ENCODE data around the gene ZBTB40.
A peak's percentile ranks its signal among the peaks of the same experiment; 100 is the strongest.

ZBTB40 gene

GRCh38 chr1:22449636-22450035 is 2.0 kb upstream of the ZBTB40 start:
- H3K27ac ChIP-seq (ENCODE audit: low read length), result no peak overlapping the region
- peaks cover 8% of the 10 kb centered on the region; the same call in 1 of the 2 replicates for H3K27me3 ChIP-seq (replicated peaks; ENCODE audit: insufficient read depth, low read length)
- no peak overlapping the region for H3K4me3 ChIP-seq (ENCODE audit: low read length)
- no peak overlapping the region for H3K9ac ChIP-seq (ENCODE audit: low read length)
- no peaks in the 10 kb centered on the region for H3K36me3 ChIP-seq (replicated peaks; ENCODE audit: insufficient read depth, low read length)
- no peak overlapping the region for H3K4me2 ChIP-seq (ENCODE audit: low read depth, low read length)
- DNase-seq, result no peak
- TF ChIP-seq EZH2phosphoT487 (IDR thresholded peaks at IDR 0.05; ENCODE audit: low read length), result no peak
- no peak for TF ChIP-seq EZH2 (optimal IDR thresholded peaks at IDR 0.05; ENCODE audit: low read depth, low read length)
- no peaks in the 10 kb centered on the region for H3K9me3 ChIP-seq (replicated peaks; ENCODE audit: insufficient read depth, low read length)
- peaks cover 27% of the 10 kb centered on the region for H3K79me2 ChIP-seq (ENCODE audit: low read length)
- no peak overlapping the region for H2AFZ ChIP-seq (ENCODE audit: low read length)
- no peaks in the 10 kb centered on the region for H4K20me1 ChIP-seq (ENCODE audit: insufficient read depth, low read length)
- H3K4me1 ChIP-seq (ENCODE audit: low read length), result peaks cover 5% of the 10 kb centered on the region; the same call in 1 of the 2 replicates
- H3F3A ChIP-seq (ENCODE audit: insufficient read depth, low read length), result peaks cover 8% of the 10 kb centered on the region
- no peaks in the 10 kb centered on the region for H3K9me2 ChIP-seq (replicated peaks; ENCODE audit: insufficient read depth, low read length)

GRCh38 chr1:22450351-22451021 is 1.2 kb upstream of the ZBTB40 start:
- Histone ChIP-seq H3K4me2 (ENCODE audit: low read depth, low read length) (no peak overlapping the region), H3F3A (ENCODE audit: insufficient read depth, low read length) (peaks cover 8% of the 10 kb centered on the region), H3K9me2 (replicated peaks; ENCODE audit: insufficient read depth, low read length) (no peaks in the 10 kb centered on the region), H2AFZ (ENCODE audit: low read length) (no peak overlapping the region), H3K27ac (ENCODE audit: low read length) (no peak overlapping the region), H3K4me3 (ENCODE audit: low read length) (no peak overlapping the region), H3K9me3 (replicated peaks; ENCODE audit: insufficient read depth, low read length) (no peaks in the 10 kb centered on the region), H3K4me1 (ENCODE audit: low read length) (peaks cover 9% of the 10 kb centered on the region; the same call in 1 of the 2 replicates), H3K36me3 (replicated peaks; ENCODE audit: insufficient read depth, low read length) (no peaks in the 10 kb centered on the region), H3K9ac (ENCODE audit: low read length) (no peak overlapping the region), H4K20me1 (ENCODE audit: insufficient read depth, low read length) (no peaks in the 10 kb centered on the region), H3K79me2 (ENCODE audit: low read length) (peaks cover 35% of the 10 kb centered on the region), H3K27me3 (replicated peaks; ENCODE audit: insufficient read depth, low read length) (peaks cover 5% of the 10 kb centered on the region; the same call in 1 of the 2 replicates)
- TF ChIP-seq EZH2phosphoT487 (IDR thresholded peaks at IDR 0.05; ENCODE audit: low read length) (no peak), EZH2 (optimal IDR thresholded peaks at IDR 0.05; ENCODE audit: low read depth, low read length) (no peak), CTCF (IDR thresholded peaks at IDR 0.05; ENCODE audit: low read length) (no peak)
- DNase-seq, result no peak

GRCh38 chr1:22452481-22452957 is 868 bp downstream of the ZBTB40 start:
- Histone ChIP-seq H3K27me3 (replicated peaks; ENCODE audit: insufficient read depth, low read length) (no peaks in the 10 kb centered on the region), H3K4me1 (ENCODE audit: low read length) (peaks cover 9% of the 10 kb centered on the region; the same call in 1 of the 2 replicates), H3K9me2 (replicated peaks; ENCODE audit: insufficient read depth, low read length) (no peaks in the 10 kb centered on the region), H4K20me1 (ENCODE audit: insufficient read depth, low read length) (no peaks in the 10 kb centered on the region), H3F3A (ENCODE audit: insufficient read depth, low read length) (peaks cover 8% of the 10 kb centered on the region), H3K4me3 (ENCODE audit: low read length) (peak overlapping the region; percentile 88), H3K4me2 (ENCODE audit: low read depth, low read length) (peak overlapping the region; percentile 75), H3K79me2 (ENCODE audit: low read length) (peaks cover 54% of the 10 kb centered on the region), H3K9me3 (replicated peaks; ENCODE audit: insufficient read depth, low read length) (no peaks in the 10 kb centered on the region), H2AFZ (ENCODE audit: low read length) (peak overlapping the region; percentile 82), H3K36me3 (replicated peaks; ENCODE audit: insufficient read depth, low read length) (no peaks in the 10 kb centered on the region), H3K9ac (ENCODE audit: low read length) (peak overlapping the region; percentile 89), H3K27ac (ENCODE audit: low read length) (peak overlapping the region; percentile 79)
- TF ChIP-seq CTCF (IDR thresholded peaks at IDR 0.05; ENCODE audit: low read length) (peak; percentile 9; the same call in 1 of the 2 replicates), EZH2 (optimal IDR thresholded peaks at IDR 0.05; ENCODE audit: low read depth, low read length) (no peak)
- peak; percentile 49 for DNase-seq

- Histone ChIP-seq H3K4me2 (ENCODE audit: low read depth, low read length) (peak overlapping the region; percentile 75), H3K9me2 (replicated peaks; ENCODE audit: insufficient read depth, low read length) (no peaks in the 10 kb centered on the region), H3K4me3 (ENCODE audit: low read length) (peak overlapping the region; percentile 88; the same call in 1 of the 2 replicates), H3K9me3 (replicated peaks; ENCODE audit: insufficient read depth, low read length) (no peaks in the 10 kb centered on the region), H3K79me2 (ENCODE audit: low read length) (peaks cover 59% of the 10 kb centered on the region), H3K4me1 (ENCODE audit: low read length) (peaks cover 9% of the 10 kb centered on the region; the same call in 1 of the 2 replicates), H4K20me1 (ENCODE audit: insufficient read depth, low read length) (no peaks in the 10 kb centered on the region), H3K36me3 (replicated peaks; ENCODE audit: insufficient read depth, low read length) (no peaks in the 10 kb centered on the region), H3K9ac (ENCODE audit: low read length) (no peak overlapping the region), H3F3A (ENCODE audit: insufficient read depth, low read length) (peaks cover 8% of the 10 kb centered on the region), H3K27me3 (replicated peaks; ENCODE audit: insufficient read depth, low read length) (no peaks in the 10 kb centered on the region), H2AFZ (ENCODE audit: low read length) (no peak overlapping the region), H3K27ac (ENCODE audit: low read length) (no peak overlapping the region)
- DNase-seq, result no peak
- TF ChIP-seq CTCF (IDR thresholded peaks at IDR 0.05; ENCODE audit: low read length), result no peak
- TF ChIP-seq EZH2phosphoT487 (IDR thresholded peaks at IDR 0.05; ENCODE audit: low read length), result no peak
- TF ChIP-seq EZH2 (optimal IDR thresholded peaks at IDR 0.05; ENCODE audit: low read depth, low read length), result no peak
Observed at GRCh38 chr1:22453181-22453580, 1.5 kb downstream of the ZBTB40 start.
